Measurements from ENCODE around the gene C22orf31. TPM values are rescaled to one million over a fixed set of nuclear protein-coding genes. Genes with fewer than 3 reads are reported as not detected.

C22orf31 gene
- total RNA-seq, 1 experiment from 2014 or later: not detected

- ChIA-PET CTCF (interaction anchor here (0.5 to 2.2 kb wide), 4 partner anchors 14 to 277 kb away, joined by 3 to 5 read pairs (median 4); no protein-coding TSS in a partner anchor), POLR2A (no interaction called here)
- H3K9me3 Mint-ChIP-seq (ENCODE audit: unreplicated experiment): no peaks in the 10 kb centered on the region
- no TSS peak for BruUV-seq (replicated peaks)
- no peaks in the 10 kb centered on the region for H3K36me3 Mint-ChIP-seq (ENCODE audit: insufficient read depth, unreplicated experiment)
- DNase-seq (ENCODE audit: unreplicated experiment): no peak
- H3K27ac Mint-ChIP-seq (ENCODE audit: low read depth, unreplicated experiment): no peak overlapping the region
- intact Hi-C loops (cut with micrococcal nuclease): no loop called here
- H3K4me3 Mint-ChIP-seq (ENCODE audit: unreplicated experiment): no peak overlapping the region
- H3K4me1 Mint-ChIP-seq (ENCODE audit: insufficient read depth, unreplicated experiment): no peaks in the 10 kb centered on the region
- TF ChIP-seq CTCF (IDR thresholded peaks at IDR 0.05; ENCODE audit: unreplicated experiment): no peak
- no peaks in the 10 kb centered on the region for H3K27me3 Mint-ChIP-seq (ENCODE audit: insufficient read depth, unreplicated experiment)
These were observed 45.2 kb upstream of the C22orf31 start for GRCh38 chr22:29106839-29107238.

GRCh38 chr22:29105468-29105867, 43.8 kb upstream of the C22orf31 start:
- POLR2A ChIA-PET: interaction anchor here (1.1 kb wide), 1 partner anchor 125 kb away, joined by 3 read pairs; no protein-coding TSS in a partner anchor
- intact Hi-C loops (cut with micrococcal nuclease): no loop called here
- H3K27me3 Mint-ChIP-seq (ENCODE audit: insufficient read depth, unreplicated experiment): no peaks in the 10 kb centered on the region
- DNase-seq (ENCODE audit: unreplicated experiment): no peak
- no peak overlapping the region for H3K27ac Mint-ChIP-seq (ENCODE audit: low read depth, unreplicated experiment)
- H3K4me1 Mint-ChIP-seq (ENCODE audit: insufficient read depth, unreplicated experiment): no peaks in the 10 kb centered on the region
- BruUV-seq (replicated peaks): no TSS peak
- no peak overlapping the region for H3K4me3 Mint-ChIP-seq (ENCODE audit: unreplicated experiment)
- no peaks in the 10 kb centered on the region for H3K9me3 Mint-ChIP-seq (ENCODE audit: unreplicated experiment)
- CTCF ChIA-PET: interaction anchor here (0.6 kb wide), 1 partner anchor 16 kb away, joined by 3 read pairs; no protein-coding TSS in a partner anchor
- no peaks in the 10 kb centered on the region for H3K36me3 Mint-ChIP-seq (ENCODE audit: insufficient read depth, unreplicated experiment)
- no peak for TF ChIP-seq CTCF (IDR thresholded peaks at IDR 0.05; ENCODE audit: unreplicated experiment)

DNA sequence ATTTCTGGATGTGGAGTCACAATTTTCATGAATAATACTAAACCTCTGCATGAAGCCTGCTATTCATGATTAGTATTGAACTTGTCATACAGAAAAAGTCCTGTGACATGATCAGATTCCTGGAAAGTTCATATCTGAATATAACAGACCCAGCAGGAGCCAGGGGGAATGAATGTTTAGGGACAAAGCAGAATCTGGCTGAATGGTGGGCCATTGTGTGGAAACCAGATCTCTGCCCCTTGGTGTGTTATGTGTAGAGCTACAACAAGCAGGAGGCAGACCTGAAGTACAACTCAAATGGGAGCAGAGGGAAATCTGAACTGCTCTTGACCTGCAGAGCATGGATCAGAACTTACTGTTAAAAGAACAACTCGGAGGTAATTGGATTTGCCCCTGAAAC, 41.5 kb upstream of the C22orf31 start:
- no peaks in the 10 kb centered on the region for H3K36me3 Mint-ChIP-seq (ENCODE audit: insufficient read depth, unreplicated experiment)
- CTCF ChIA-PET: interaction anchor here (0.9 to 1.1 kb wide), 2 partner anchors 51 to 62 kb away, joined by 3 read pairs; no protein-coding TSS in a partner anchor
- no peaks in the 10 kb centered on the region for H3K4me1 Mint-ChIP-seq (ENCODE audit: insufficient read depth, unreplicated experiment)
- BruUV-seq (replicated peaks): no TSS peak
- H3K4me3 Mint-ChIP-seq (ENCODE audit: unreplicated experiment): no peak overlapping the region
- no peaks in the 10 kb centered on the region for H3K27me3 Mint-ChIP-seq (ENCODE audit: insufficient read depth, unreplicated experiment)
- no peaks in the 10 kb centered on the region for H3K9me3 Mint-ChIP-seq (ENCODE audit: unreplicated experiment)
- intact Hi-C loops (cut with micrococcal nuclease): no loop called here
- POLR2A ChIA-PET: no interaction called here
- H3K27ac Mint-ChIP-seq (ENCODE audit: low read depth, unreplicated experiment): no peak overlapping the region
- TF ChIP-seq CTCF (IDR thresholded peaks at IDR 0.05; ENCODE audit: unreplicated experiment): no peak
- DNase-seq (ENCODE audit: unreplicated experiment): no peak

GRCh38 chr22:29102300-29102699, 40.7 kb upstream of the C22orf31 start:
- no peaks in the 10 kb centered on the region for H3K27me3 Mint-ChIP-seq (ENCODE audit: insufficient read depth, unreplicated experiment)
- H3K9me3 Mint-ChIP-seq (ENCODE audit: unreplicated experiment): no peaks in the 10 kb centered on the region
- no peaks in the 10 kb centered on the region for H3K36me3 Mint-ChIP-seq (ENCODE audit: insufficient read depth, unreplicated experiment)
- no peak overlapping the region for H3K27ac Mint-ChIP-seq (ENCODE audit: low read depth, unreplicated experiment)
- BruUV-seq (replicated peaks): no TSS peak
- DNase-seq (ENCODE audit: unreplicated experiment): no peak
- no peak for TF ChIP-seq CTCF (IDR thresholded peaks at IDR 0.05; ENCODE audit: unreplicated experiment)
- intact Hi-C loops (cut with micrococcal nuclease): no loop called here
- no peaks in the 10 kb centered on the region for H3K4me1 Mint-ChIP-seq (ENCODE audit: insufficient read depth, unreplicated experiment)
- ChIA-PET CTCF (no interaction called here), POLR2A (no interaction called here)
- H3K4me3 Mint-ChIP-seq (ENCODE audit: unreplicated experiment): no peak overlapping the region
